Gastroesophageal sphincter (tissue), 3 donors: ENCODE data around the gene ABCA7.

ENCODE experiments used
- CTCF ChIP-seq, 4 experiments: fragments of 200-600 bp in 2 of 4; fragments of 450-650 bp in 2 of 4; sonication (generic) in 1 of 4; IDR thresholded peaks; one replicate each; pipeline ENCODE4 v1.5.1; 2017 to 2019; ENCODE audit warnings: antibody characterized with exemption in 4 of 4, mild to moderate bottlenecking in 2 of 4, moderate library complexity in 2 of 4
- EP300 ChIP-seq: sonication (generic); formaldehyde crosslinking; IDR thresholded peaks from one replicate; pipeline ENCODE4 v1.6.1; 2017; ENCODE audit warnings: antibody characterized with exemption, mild to moderate bottlenecking
- POLR2AphosphoS5 ChIP-seq: sonication (generic); formaldehyde crosslinking; IDR thresholded peaks from one replicate; pipeline ENCODE4 v1.6.1; 2017; ENCODE audit warnings: antibody characterized with exemption

GRCh38 chr19:1014161-1015060 is 25.5 kb upstream of the ABCA7 start:
- TF ChIP-seq CTCF (IDR thresholded peaks at IDR 0.05) (no peak), POLR2AphosphoS5 (no peak), EP300 (no peak)
